BLaER1 treated with 17β-estradiol and CSF1 and Interleukin-3, amounts not matched to agents 10 nM and 100 nM (cell line): ENCODE data around the gene PIK3AP1.
A peak's percentile ranks its signal among the peaks of the same experiment; 100 is the strongest.

Source experiments
- H3K27ac ChIP-seq, 11 experiments: shearing (Covaris generic); formaldehyde crosslinking; 2 replicates each; pipeline ENCODE4 v1.8.1; 2022
- H3K27me3 ChIP-seq, 11 experiments: shearing (Covaris generic); formaldehyde crosslinking; 2 replicates each; pipeline ENCODE4 v1.8.1; 2022
- H3K36me3 ChIP-seq, 11 experiments: shearing (Covaris generic); formaldehyde crosslinking; 2 replicates each; pipeline ENCODE4 v1.8.1; 2022
- H3K4me1 ChIP-seq, 10 experiments: shearing (Covaris generic); formaldehyde crosslinking; 2 replicates each; pipeline ENCODE4 v1.8.1; 2022
- H3K4me2 ChIP-seq, 11 experiments: shearing (Covaris generic); formaldehyde crosslinking; 2 replicates each; pipeline ENCODE4 v1.8.1; 2022
- H3K4me3 ChIP-seq, 10 experiments: shearing (Covaris generic); formaldehyde crosslinking; 2 replicates each; pipeline ENCODE4 v1.8.1; 2022
- H3K9ac ChIP-seq, 11 experiments: shearing (Covaris generic); formaldehyde crosslinking; 2 replicates each; pipeline ENCODE4 v1.8.1; 2022
- H3K9me3 ChIP-seq, 11 experiments: shearing (Covaris generic); formaldehyde crosslinking; replicated peaks in 1 of 11; 2 replicates each; pipeline ENCODE4 v1.8.1; 2022
- H4K20me1 ChIP-seq, 11 experiments: shearing (Covaris generic); formaldehyde crosslinking; 2 replicates each; pipeline ENCODE4 v1.8.1; 2022
- Cebpa-rat ChIP-seq, 11 experiments: shearing (Covaris generic); IDR thresholded peaks; 2 replicates each; pipeline ENCODE4 v1.8.1; 2022

The PIK3AP1 gene

GRCh38 chr10:96627292-96627691, 93.0 kb downstream of the PIK3AP1 start:
- H3K9me3 ChIP-seq, result no peaks in the 10 kb centered on the region
- no peaks in the 10 kb centered on the region for H3K27me3 ChIP-seq
- peaks cover 22 to 99% (median 85%) of the 10 kb centered on the region in 11 experiments; a peak in 20 of 22 replicates for H4K20me1 ChIP-seq
- no peak overlapping the region for H3K27ac ChIP-seq
- H3K36me3 ChIP-seq, result peaks cover 97 to 100% (median 99%) of the 10 kb centered on the region in 11 experiments
- H3K9ac ChIP-seq, result no peak overlapping the region
- no peak for TF ChIP-seq Cebpa-rat (IDR thresholded peaks at IDR 0.05)
- H3K4me1 ChIP-seq, result no peaks in the 10 kb centered on the region
- no peak overlapping the region for H3K4me3 ChIP-seq
- H3K4me2 ChIP-seq, result no peak overlapping the region

- no peaks in the 10 kb centered on the region for H3K27me3 ChIP-seq
- no peak overlapping the region for H3K4me3 ChIP-seq
- H3K27ac ChIP-seq, result no peak overlapping the region
- no peaks in the 10 kb centered on the region for H3K9me3 ChIP-seq
- peaks cover 97 to 100% (median 99%) of the 10 kb centered on the region in 11 experiments for H3K36me3 ChIP-seq
- no peak for TF ChIP-seq Cebpa-rat (IDR thresholded peaks at IDR 0.05)
- H3K4me1 ChIP-seq, result no peaks in the 10 kb centered on the region
- H3K4me2 ChIP-seq, result no peak overlapping the region
- H3K9ac ChIP-seq, result no peak overlapping the region
- H4K20me1 ChIP-seq, result peaks cover 27 to 99% (median 85%) of the 10 kb centered on the region in 11 experiments; a peak in 20 of 22 replicates
These were observed 93.5 kb downstream of the PIK3AP1 start for GRCh38 chr10:96626795-96627194.

GRCh38 chr10:96625173-96625572, 95.1 kb downstream of the PIK3AP1 start:
- Histone ChIP-seq H4K20me1 (peaks cover 36 to 99% (median 85%) of the 10 kb centered on the region in 11 experiments), H3K27me3 (no peaks in the 10 kb centered on the region), H3K4me3 (no peak overlapping the region), H3K27ac (no peak overlapping the region), H3K9ac (no peak overlapping the region), H3K36me3 (peaks cover 97 to 100% (median 99%) of the 10 kb centered on the region in 11 experiments), H3K9me3 (no peaks in the 10 kb centered on the region), H3K4me2 (no peak overlapping the region), H3K4me1 (no peaks in the 10 kb centered on the region)
- TF ChIP-seq Cebpa-rat (IDR thresholded peaks at IDR 0.05), result no peak

GRCh38 chr10:96622013-96622787, 98.1 kb downstream of the PIK3AP1 start:
- Histone ChIP-seq H3K9ac (no peak overlapping the region), H3K4me2 (no peak overlapping the region), H3K36me3 (peaks cover 100% of the 10 kb centered on the region in 11 experiments), H4K20me1 (peaks cover 62 to 100% (median 96%) of the 10 kb centered on the region in 11 experiments), H3K9me3 (no peaks in the 10 kb centered on the region), H3K27me3 (no peaks in the 10 kb centered on the region), H3K4me3 (no peak overlapping the region), H3K27ac (no peak overlapping the region), H3K4me1 (no peaks in the 10 kb centered on the region)
- no peak for TF ChIP-seq Cebpa-rat (IDR thresholded peaks at IDR 0.05)

DNA sequence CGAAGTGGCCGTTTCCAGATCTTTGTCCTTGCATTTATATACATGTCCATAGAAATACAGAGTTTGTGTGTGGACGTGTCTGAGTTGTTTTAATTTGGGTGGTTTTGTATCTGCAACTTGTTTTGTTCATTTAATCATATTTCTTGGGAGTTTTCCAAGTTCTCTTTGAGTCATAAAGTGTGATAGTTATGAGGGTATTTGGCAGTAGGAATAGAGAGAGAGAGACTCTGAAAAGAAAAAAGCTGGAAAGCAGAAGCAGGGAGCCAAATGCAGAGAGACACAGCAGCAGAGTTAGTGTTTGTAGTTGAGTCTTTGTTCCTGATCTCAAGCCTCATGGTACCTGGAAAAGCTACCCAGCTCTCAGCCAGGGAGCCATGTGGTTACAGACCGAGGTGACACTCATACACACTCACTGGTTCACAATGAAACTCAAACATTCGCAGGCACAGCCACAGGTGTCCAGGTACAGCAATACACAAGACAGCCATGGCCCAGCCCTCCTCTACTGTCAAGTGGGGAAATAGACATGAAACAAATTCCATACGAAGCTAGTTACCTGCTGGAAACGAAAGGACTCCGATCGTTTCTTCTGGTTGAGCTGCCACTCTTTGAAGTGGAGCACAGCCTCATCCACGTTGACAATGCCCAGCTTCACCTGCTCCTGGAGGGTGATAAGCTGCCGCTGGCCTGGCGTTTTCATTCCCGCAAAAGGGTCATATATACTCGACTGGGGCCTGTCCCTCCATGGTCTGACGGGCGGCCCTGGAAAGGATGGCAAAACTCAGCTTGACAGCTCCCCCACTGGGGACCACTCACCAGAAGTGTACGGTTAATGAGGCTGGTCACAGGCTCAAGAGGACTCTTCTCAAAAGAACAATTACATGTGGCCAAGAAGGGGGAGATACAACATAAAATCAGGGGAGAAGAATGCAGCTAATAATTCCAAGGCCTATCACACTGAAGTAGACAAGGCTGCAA, 100.2 kb downstream of the PIK3AP1 start:
- Histone ChIP-seq H3K36me3 (peaks cover 100% of the 10 kb centered on the region in 11 experiments), H3K27me3 (no peaks in the 10 kb centered on the region), H3K4me3 (no peak overlapping the region), H4K20me1 (peaks cover 70 to 100% (median 98%) of the 10 kb centered on the region in 11 experiments), H3K4me2 (no peak overlapping the region), H3K9ac (no peak overlapping the region), H3K27ac (no peak overlapping the region), H3K9me3 (no peaks in the 10 kb centered on the region), H3K4me1 (no peaks in the 10 kb centered on the region)
- no peak for TF ChIP-seq Cebpa-rat (IDR thresholded peaks at IDR 0.05)

- no peak overlapping the region for H3K4me3 ChIP-seq
- H3K36me3 ChIP-seq, result peaks cover 100% of the 10 kb centered on the region in 11 experiments
- H3K4me2 ChIP-seq, result no peak overlapping the region
- H4K20me1 ChIP-seq, result peaks cover 63 to 100% (median 98%) of the 10 kb centered on the region in 11 experiments
- no peaks in the 10 kb centered on the region for H3K9me3 ChIP-seq
- no peak for TF ChIP-seq Cebpa-rat (IDR thresholded peaks at IDR 0.05)
- H3K27ac ChIP-seq, result no peak overlapping the region
- H3K9ac ChIP-seq, result no peak overlapping the region
- H3K4me1 ChIP-seq, result no peaks in the 10 kb centered on the region
- H3K27me3 ChIP-seq, result no peaks in the 10 kb centered on the region
These were observed 101.2 kb downstream of the PIK3AP1 start for GRCh38 chr10:96619120-96619519.

DNA sequence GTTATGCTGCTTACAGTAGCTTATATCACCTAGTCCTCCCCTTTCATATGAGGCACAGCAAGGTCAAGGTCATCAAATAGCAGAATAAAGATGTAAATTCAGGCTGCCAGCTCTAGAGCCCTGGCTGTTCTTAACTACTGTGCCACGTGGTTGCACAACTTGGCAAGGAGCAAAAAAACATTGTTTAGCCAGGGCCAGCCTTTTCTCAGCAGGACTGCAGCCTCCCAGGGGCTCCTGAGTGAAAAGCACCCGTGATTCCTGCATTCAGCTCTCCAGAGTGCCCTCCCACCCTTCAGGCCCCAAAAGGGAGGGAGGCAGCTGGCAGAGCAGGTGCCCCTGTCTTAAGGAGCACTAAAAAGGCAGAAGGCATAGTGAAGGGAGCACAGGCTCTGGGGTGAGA, 101.7 kb downstream of the PIK3AP1 start:
- peaks cover 59 to 100% (median 98%) of the 10 kb centered on the region in 11 experiments for H4K20me1 ChIP-seq
- no peak overlapping the region for H3K4me3 ChIP-seq
- no peaks in the 10 kb centered on the region for H3K4me1 ChIP-seq
- no peaks in the 10 kb centered on the region for H3K27me3 ChIP-seq
- H3K9ac ChIP-seq, result no peak overlapping the region
- peaks cover 100% of the 10 kb centered on the region in 11 experiments for H3K36me3 ChIP-seq
- no peaks in the 10 kb centered on the region for H3K9me3 ChIP-seq
- no peak overlapping the region for H3K27ac ChIP-seq
- TF ChIP-seq Cebpa-rat (IDR thresholded peaks at IDR 0.05), result no peak
- H3K4me2 ChIP-seq, result no peak overlapping the region

GRCh38 chr10:96616961-96617360, 103.4 kb downstream of the PIK3AP1 start:
- Histone ChIP-seq H3K9ac (no peak overlapping the region), H3K36me3 (peaks cover 99 to 100% (median 99%) of the 10 kb centered on the region in 11 experiments), H3K27ac (no peak overlapping the region), H3K4me3 (no peak overlapping the region), H4K20me1 (peaks cover 52 to 100% (median 96%) of the 10 kb centered on the region in 11 experiments), H3K27me3 (no peaks in the 10 kb centered on the region), H3K4me1 (no peaks in the 10 kb centered on the region), H3K9me3 (no peaks in the 10 kb centered on the region), H3K4me2 (no peak overlapping the region)
- TF ChIP-seq Cebpa-rat (IDR thresholded peaks at IDR 0.05), result no peak

DNA sequence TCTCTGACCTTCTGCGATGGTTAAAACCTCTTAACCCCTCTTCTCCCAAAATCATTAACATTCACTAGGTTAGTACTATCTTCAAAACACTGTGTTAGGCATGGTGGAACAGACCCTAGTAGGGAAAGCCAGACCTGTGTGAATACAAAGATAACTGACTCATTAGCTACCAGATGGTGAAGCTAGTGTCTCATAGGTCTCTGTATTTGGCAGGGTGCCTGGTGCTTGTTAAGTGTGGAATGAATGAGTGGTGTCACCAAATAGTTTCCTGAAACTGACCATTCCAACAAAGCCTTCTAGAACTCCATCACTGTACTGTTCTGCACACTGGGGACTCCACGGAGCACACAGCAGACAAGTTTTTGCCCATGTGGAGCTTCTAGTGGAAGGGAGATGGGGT, 105.8 kb downstream of the PIK3AP1 start:
- Histone ChIP-seq H3K27ac (peak overlapping the region in 1 of 11 experiments; percentile 10; a peak in 2 of 22 replicates), H3K36me3 (peaks cover 99 to 100% (median 99%) of the 10 kb centered on the region in 11 experiments)

More for the DNA sequence above, 105.8 kb downstream of the PIK3AP1 start:
- peaks cover 0 to 15% (median 7%) of the 10 kb centered on the region in 10 experiments; a peak in 7 of 20 replicates for H3K4me1 ChIP-seq
- H3K9ac ChIP-seq, result no peak overlapping the region
- H3K4me3 ChIP-seq, result no peak overlapping the region
- TF ChIP-seq Cebpa-rat (IDR thresholded peaks at IDR 0.05), result no peak
- H3K4me2 ChIP-seq, result no peak overlapping the region
- H3K27me3 ChIP-seq, result no peaks in the 10 kb centered on the region
- no peaks in the 10 kb centered on the region for H3K9me3 ChIP-seq
- peaks cover 27 to 100% (median 95%) of the 10 kb centered on the region in 11 experiments; a peak in 21 of 22 replicates for H4K20me1 ChIP-seq
